GM21360 (cell line): ENCODE results near the gene TBX20.
"Not testable (repeated sequence)": the region's sequence is repeated elsewhere in the genome, so short reads cannot be mapped to it uniquely, and the experiment has no call there.

ENCODE experiments used
- ATAC-seq: cut with Tn5 transposase; IDR thresholded peaks from one replicate; pipeline ENCODE4 v1.9.1; 2021; ENCODE audit warnings: mild to moderate bottlenecking, moderate library complexity; ENCODE audit not compliant: unreplicated experiment

The TBX20 gene

DNA sequence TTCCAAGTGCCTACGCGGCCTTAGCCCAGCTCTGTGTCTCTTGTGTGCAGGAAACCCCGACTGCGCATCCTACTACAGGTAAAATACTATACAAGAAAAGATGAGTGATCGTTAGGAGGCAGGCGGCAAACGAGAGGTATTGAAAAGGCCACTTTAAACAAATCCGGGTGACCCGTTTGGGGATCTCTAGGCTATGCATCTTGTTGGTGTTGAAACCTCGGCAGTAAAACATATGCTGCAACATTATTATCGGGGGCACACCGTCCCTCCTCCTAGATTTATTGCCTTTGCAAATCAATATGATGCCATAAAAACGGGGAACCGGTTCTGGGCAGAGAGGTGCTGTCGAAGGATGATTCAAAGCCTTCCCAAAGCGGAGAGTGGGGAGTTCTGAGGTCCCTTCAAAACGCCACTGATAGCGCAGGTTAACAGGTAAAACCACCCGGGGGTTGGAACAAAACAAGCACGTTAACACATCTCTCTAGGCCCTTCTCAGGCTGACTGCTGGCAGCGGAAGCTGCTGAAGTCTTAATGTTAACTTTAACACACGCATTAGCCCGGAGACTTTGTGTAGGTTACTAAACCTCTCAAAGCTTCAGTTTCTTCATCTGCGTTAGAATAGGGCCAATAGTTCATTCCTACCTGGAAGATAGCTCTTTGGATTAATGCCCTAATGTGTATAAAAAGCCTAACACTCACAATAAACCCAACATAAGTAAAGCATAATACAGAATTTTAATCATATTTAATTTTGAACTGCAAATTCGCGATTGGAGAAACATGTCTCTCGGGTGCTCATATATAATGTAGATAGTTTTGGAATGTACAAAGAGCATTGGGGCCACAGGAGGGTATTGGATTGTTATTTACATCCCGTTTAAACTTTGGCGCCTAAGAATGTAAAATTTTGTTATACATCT, 2.6 kb upstream of the TBX20 start:
- ATAC-seq, result no peak

DNA sequence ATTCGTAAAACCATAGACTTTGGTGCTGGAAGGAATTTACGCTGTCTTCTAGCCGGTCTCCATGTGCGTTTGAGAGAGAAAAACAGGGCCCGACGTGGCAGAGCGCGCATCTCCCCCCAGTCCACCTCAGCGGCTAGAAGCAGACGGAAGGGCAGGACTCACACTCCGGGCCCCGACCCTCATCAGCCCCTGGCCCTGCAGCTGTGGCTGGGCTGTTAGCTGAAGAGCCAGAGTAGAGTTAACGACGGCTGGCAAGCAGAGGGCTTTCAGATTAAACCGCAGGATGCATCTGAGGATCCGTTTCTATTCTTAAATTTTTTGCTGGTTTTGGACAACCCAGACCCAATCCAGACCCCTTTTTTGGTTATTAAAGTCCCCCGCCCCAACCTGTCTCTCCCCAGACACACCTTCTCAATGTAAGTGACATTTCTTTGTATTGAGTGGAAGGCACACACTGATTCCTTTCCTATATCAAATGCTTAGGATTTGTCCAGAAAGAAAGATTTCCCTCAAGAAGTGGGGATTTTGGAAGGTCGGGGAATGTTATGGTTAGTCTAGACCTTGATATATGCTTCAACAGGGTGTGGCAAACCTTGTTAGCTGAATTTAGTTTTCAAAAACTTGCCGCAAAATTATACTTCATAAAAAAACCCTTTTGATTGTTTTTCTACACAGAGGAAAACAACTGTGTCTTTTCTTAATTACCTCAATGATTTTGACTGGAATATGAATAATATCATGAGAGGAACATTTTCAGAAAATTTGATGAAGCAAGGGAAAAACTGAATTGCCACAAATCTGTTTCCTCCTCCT, 1.7 kb upstream of the TBX20 start:
- ATAC-seq, result no peak

DNA sequence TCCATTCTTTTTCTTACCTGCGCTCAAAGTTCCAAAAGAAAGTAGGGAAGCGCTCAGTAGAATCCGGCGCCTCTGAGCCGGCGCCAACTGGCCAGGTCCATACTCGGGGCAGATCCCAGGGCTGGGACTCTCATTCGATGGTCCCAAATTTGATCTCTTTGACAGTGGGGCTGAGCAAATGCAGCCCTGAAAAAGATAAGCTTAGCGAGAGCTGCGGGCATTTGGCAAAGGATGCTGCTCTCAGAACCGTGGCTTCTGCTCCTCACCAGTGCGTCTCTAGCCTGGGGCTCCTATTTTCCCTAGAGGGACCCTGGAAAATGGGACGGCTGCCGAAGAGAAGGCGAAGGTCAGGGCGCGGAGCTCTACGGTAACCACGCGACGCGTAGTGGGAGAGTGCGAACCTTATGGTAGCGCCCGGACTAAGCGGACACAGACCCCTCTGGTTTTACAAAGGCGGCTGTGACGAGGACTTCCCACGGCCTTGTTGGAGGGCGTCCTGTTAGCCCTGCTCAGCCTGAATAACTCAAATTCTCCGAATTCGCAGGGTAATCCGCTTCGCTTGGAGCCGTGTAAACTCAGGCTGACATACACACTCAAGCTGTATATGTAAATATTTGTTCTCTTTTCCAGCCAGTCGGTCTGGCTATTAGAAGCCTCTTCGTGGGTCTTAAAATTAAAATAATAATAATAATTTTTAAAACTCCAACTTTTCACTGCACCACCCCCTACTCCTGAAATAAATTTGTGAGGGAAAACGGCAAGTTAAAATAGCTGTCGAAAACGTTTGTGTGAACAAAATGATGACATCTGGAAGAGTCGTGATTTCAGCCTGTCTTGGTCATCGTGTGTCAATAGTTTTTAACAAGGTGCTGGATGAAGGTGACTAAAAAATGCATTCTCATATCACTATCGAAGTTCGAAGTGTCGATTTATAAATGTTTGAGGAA, 869 bp upstream of the TBX20 start:
- no peak for ATAC-seq

DNA sequence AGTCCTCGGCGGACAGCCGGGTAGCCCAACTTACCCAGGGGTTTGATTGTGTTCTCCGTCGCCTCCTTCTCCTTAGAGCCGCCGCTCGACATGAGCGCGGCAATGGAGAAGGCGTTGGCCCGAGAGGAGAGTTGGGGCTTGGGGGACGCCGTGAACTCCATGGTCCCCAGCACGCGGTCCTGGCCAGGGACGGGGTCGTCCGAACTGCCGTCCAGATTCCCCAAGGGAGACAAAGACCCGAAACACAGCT, 515 bp downstream of the TBX20 start:
- ATAC-seq, result no peak

DNA sequence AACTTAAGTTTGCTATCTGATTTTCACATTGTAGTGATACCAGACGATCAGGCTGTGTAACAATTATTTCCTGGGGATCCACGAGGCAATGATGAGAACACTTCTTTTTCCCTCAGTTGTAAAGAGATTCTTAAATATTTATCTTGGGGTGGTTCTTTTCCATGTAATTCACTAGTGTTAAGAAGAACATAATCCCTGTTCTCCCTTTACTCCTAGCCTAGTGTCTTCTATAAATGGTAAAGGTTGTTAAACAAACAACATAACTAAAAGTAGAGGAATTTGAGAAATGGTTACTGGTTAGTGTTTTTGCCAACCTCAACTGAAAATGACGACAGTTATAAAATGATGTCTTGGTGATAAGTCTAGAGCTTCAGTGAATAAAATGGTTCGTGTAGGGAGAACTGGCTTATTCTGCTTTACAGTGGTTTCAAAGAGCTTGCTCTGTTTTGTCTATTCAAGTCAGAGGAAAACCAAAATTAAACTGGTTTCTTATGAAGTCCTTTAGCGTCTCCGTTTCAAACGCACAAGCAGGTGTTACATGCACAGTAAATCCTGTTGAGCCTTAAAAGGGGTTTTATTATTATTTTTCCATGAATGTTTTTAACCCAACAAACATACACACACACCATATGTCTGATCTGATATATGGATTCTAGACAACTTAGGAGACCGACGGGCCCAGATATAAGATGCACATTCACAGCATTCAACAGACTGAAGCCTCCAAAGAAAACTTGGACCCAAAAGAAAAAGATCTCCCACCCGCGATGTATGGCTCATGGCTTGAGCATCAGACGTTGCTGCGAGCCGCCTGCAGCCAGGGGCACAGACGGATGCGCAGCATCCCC, 1.1 kb downstream of the TBX20 start:
- no peak for ATAC-seq

DNA sequence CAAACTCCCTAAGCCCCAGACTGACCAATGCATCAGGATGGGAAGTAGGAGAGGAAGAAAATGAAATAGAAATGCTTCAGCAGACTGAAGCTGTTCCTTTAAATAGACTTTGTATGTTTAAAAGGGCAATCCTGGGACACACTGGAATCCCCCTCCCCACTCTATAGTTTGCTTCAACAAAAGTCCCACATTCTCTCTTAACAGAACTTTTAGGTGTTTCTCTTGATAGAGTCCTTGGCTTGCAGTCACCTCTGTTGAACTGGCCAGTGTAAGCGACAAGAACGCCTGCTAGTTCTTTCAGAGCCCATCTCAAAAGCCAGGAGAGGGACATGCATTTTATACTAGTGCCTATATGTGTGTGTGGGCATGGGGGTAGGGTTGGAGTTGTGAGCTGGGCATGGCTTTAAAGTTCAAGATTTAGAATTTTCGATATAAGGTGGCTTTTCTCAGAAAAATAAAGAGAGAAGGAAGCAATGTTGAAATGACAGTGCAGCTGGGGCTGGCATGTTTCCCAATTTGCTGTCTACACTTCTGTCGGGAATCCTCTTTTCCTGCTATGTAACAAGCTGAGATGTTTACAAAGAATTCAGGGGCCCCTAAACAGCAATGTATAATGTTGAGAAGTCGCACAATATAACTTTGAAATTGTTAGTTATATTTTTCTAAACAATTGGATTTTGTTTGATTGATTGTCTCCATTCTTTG, 2.1 kb downstream of the TBX20 start:
- no peak for ATAC-seq

DNA sequence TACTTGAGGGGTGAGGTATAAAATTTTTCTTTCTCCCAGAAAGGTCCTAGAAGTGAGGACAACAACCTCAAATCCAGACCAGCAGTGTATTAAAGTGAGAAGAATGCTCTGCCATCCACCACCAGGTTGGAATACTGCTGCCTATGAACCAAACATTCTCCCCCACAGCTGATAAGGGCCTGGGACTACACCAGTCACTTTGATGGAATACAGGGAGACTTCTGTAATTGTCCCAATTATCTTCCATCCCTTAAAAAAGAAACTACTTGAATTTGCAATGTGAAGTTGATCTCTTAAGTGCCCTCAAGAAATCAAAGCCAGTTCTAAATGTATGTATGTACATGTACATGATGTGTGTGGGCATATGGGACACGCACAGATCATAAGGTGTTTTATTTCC, 3.0 kb downstream of the TBX20 start:
- ATAC-seq, result no peak

DNA sequence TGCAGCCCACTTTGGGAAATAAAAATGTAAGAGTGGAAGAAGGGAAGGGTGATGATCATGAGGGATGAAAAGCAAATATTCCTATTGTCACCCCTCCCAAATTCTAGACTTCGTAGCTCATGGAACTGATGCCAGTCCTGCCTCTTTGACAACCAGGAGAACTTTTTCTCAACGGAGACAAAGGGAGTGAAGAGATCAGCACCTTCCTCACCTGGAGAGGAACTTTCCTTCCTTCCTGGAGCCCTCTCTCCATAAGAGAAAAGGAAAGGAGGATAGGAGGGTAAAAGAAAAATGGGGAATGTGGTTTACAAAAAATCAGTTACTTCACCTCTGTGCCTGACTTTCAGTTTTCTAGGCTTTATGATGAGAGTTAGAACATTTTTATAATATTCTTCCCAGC, 3.4 kb downstream of the TBX20 start:
- ATAC-seq, result no peak

DNA sequence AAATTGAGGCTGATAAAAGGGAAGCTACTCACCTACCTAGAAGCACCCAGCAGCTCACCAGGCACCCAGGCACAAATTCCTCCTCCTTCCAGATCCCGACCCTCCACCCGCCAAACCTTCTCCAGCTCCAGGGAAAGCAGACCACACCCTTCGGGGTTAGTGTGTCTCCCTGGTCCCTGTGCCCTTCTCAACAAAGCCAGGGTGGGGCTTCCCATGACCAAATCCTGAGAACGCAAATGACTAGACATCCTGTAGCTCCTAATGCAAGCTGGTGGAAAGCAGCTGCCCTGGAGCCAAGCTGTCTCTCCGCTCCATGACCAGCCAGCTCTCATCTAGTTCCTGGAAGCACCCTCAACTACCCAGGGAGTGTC, 4.4 kb downstream of the TBX20 start:
- no peak for ATAC-seq

DNA sequence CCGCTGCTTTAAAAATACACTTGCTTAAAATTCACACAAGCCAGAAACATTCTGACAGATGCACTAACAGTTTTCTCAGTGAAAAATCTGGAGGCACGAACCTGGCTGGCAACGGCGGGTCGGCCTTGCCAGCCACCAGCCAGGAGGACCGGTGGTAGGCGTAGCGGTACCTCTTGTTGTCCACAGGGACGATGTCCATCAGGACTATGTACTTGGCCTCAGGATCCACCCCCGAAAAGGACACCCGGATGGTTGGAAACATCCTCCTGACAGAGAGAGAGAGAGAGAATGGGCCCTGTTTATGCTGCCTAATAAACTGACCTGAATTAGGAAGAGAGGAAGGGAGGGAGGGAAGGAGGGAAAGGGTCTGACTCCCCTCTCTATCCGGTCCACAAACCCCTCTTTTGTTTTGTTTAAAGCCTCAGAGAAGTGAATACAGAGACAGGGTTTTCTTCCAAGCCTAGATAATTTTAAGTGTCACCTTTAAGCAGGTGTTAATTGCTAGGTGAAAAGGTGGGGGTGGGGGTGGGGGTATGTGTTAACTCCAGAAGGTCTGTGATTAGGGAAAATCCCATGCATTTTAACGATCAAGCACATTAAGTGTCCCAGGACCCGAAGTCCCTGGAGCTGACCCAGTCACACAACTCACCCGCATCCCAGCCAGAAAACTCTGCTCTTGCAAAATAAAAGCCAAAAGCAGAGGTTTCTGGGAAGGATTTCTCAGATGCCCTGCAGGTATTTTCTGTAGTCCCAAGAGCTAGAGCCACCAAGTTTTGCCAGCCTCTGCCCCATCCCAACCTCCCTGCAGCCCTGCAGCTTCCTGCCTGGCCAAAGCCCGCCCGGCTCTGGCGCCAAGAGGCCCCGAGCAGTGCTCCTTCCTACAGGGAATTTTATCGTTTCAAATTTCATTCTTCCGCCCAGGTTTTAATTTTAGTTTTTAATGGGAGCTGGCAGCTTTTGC, 5.0 kb downstream of the TBX20 start:
- ATAC-seq, result no peak

DNA sequence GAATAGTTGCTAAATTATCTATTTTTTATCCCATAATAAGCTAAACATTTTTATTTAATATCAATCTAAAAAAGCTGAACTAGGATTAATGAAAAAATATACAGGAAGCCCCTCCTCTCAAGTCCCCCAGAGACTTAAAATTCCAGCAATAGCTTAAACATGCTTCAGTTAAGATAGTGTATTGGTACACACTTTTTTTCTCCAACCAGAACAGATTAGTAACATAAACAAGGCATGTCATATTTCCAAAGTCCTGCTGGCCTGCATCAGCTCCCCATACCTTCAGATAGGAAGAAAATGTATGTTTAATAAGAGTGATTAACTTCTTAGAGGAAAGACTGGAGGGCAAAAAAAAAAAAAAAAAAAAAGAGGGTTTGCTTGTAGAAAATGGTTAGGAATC, 7.1 kb downstream of the TBX20 start:
- ATAC-seq, result no peak

DNA sequence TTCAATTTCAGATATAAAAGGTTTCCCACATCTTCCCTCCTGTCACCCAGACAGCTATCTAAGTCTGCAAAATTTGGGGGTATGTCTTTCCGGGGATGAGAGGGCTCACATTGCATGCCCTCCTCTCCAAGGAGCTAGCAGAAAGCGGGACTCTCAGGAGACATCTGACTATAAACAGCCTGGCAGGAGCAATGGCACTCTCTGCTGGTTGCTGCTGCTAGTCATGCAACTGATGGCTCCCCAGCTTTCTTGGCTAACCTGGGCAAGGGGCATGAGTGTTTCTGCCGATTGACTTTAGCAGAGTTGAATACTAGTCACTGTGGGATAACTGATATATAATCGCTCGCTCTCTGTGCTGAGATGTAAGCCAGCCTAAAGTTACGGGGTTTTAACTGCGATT, 12.0 kb downstream of the TBX20 start:
- ATAC-seq, result no peak

DNA sequence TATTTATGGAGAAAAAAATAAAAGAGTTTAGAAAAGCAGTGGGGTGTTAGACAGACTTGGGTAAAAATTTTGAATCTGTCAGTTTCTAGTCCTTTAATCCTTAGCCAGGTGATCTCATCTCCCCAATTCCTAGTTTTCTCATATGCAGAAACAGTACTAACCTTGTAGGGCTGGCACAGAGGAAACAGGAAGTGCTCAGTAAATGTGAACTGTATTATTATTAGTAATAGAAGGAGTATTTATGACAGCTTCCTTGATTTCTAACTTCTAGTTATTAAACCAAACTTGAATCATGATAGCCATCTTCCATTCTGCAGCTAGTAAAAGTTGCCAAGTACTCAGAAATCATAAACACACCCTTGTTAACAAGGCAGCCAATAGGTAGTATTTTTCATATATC, 12.5 kb downstream of the TBX20 start:
- ATAC-seq, result no peak

DNA sequence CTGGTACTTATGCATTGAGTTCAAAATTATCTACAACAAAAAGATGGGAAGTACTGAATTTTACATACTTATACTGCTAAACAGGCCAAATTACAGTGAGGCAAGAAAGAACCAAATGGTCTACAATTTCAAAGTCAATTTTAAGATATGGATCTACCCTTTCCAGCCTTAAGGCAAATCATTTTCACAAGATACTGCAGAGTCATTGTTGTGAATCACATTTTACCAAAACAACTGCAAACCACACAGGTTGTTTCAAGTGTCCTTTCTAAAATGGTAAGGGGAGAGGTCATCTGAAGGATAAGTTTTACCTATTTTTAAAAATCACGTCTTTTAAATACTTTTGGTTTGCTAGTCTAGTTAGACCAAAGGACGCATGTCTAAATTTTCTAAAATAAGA, 12.9 kb downstream of the TBX20 start:
- ATAC-seq, result not testable (repeated sequence)

DNA sequence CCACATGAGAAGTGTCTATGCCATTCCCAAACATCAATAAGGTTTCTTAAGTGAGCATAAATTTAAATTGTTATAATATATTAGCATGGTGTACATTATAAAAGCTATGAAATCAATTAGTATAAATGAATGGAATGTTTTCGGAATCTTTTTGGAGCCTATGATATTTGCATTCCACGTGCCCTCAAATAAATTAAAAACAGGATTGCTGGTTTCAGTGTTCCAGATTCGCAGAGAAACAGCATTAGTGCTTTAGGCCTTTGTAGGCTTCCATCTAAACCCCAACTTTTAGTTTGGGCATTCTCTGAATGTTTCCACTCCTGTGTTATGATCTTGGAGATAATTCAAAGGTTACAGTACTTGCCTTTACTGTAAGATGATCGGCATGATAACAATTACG, 15.4 kb downstream of the TBX20 start:
- ATAC-seq, result not testable (repeated sequence)

DNA sequence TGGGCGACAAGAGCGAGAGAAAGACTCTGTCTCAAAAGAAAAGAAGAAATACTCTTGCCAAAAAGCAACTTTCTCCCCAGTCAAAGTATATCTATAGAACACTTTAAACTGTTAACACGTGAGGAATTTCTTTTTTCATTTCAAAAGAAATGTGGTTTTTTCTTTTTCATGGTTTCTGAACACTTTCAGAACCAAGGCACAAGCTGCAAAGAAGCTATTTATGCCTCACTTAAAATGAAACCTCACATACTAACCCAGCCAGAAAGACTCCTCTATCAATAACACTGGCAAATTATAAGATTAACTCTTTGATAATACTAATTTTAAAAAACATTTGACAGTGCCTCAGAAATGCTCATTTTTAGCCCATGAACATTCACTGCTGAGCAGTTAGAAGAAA, 20.9 kb downstream of the TBX20 start:
- ATAC-seq, result peak; percentile 50

DNA sequence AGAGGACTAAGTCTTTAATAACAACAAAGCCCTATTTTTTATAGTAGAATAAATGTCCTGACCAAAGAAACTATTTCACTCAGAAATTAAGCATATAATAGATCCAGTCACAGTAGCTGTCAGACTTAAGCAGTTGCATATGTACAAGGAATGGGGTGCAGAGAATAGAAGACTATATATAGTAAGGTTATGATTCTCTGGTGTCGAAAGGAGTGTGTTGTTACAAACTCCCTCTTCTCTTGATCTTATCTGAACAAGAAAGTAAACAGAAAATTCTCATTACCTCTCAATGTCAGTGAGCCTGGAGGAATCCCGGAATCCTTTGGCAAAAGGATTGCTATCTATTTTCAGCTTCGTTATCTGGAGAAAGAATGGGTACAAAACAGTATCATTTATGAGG, 22.7 kb downstream of the TBX20 start:
- ATAC-seq, result not testable (repeated sequence)

DNA sequence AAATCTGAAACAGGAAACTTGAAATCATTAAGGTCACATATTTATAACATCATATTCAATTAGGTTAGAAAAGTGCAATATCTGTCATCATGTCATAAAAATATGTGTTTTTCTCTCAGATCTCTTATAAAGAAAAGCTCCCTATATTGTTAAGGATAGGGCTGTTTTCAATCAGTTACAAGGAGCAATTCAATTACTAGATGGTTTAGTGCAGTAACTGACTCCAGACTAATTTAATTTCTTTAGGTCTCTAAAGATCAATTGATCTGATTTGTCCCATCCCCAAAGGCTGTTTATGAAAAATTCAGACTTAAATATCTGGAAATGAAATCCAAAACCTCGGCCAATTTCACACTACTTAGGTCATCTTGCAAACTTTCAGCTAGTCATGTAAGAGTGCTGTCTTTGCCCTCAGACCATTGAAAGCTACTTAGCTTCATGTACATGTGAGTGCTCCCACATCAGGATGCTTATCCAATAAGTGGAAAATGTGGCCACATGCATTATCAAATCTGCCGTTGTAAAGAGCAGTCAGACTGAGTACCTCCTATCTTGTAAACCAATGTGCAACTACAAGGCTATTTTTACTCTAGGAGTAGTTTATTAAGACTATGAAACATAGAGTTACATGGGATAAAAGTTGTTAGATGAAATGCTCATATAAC, 24.7 kb downstream of the TBX20 start:
- ATAC-seq, result not testable (repeated sequence)
